ENCODE data around the gene MLXIP. TPM values are rescaled to one million over a fixed set of nuclear protein-coding genes. Genes with fewer than 3 reads are reported as not detected.
A peak's percentile ranks its signal among the peaks of the same experiment; 100 is the strongest.

The MLXIP gene
- total and polyA plus RNA-seq, 2 of the 8 experiments (the other 6 are each of a cell fraction or from before 2014, with no cell fraction given) = 5.5 to 40.5 TPM

DNA sequence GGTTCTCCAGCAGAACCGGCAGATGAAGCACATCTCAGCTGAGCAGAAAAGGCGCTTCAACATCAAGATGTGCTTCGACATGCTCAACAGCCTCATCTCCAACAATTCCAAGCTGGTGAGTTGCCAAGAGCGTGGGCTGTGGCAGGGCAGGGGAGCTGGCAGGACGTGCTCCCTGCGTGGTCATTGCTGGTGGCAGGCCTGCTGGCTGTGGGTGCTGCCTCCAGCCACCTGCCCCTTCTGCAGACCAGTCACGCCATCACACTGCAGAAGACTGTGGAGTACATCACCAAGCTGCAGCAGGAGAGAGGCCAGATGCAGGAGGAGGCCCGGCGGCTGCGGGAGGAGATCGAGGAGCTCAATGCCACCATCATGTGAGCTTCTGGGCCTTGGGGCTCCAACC is 59.6 kb downstream of the MLXIP start:
- ChIA-PET POLR2A (ENCODE audit: partially characterized antibody) (interaction anchor here (0.6 to 2.5 kb wide), 10 partner anchors 8 to 335 kb away, joined by 3 to 6 read pairs (median 3); no protein-coding TSS in a partner anchor), CTCF (ENCODE audit: partially characterized antibody) (interaction anchor here (0.6 to 3.2 kb wide), 24 partner anchors 10 to 220 kb away, joined by 3 to 29 read pairs (median 4); partner anchors contain the start of genes B3GNT4 and CFAP251)
- H4K8ac ChIP-seq (ENCODE audit: extremely low read depth, insufficient read depth, low read length) = peak overlapping the region; percentile 65; the same call in 1 of the 2 replicates
- FAIRE-seq = no peak
- H3K4me3 ChIP-seq (ENCODE audit: extremely low read depth in 1 of 4, insufficient read depth in 2 of 4, low read depth in 3 of 4, low read length in 4 of 4) = no peak overlapping the region
- no peaks in the 10 kb centered on the region; a peak in 1 of 7 replicates for H3K27me3 ChIP-seq (replicated peaks in 1 of 4; ENCODE audit: control insufficient read depth in 3 of 4, extremely low read depth in 1 of 4, insufficient read depth in 3 of 4, low read length in 3 of 4)
- no peaks in the 10 kb centered on the region for H3K79me1 ChIP-seq (ENCODE audit: low read depth, low read length)
- peaks cover 17 to 24% of the 10 kb centered on the region in 2 experiments for H3K9me3 ChIP-seq (ENCODE audit: insufficient read depth in 2 of 2, low read depth in 1 of 2, low read length in 1 of 2)
- no peak overlapping the region for H4K91ac ChIP-seq (replicated peaks; ENCODE audit: insufficient read length, low read length)
- H3K56ac ChIP-seq (replicated peaks; ENCODE audit: insufficient read length, low read depth, low read length) = no peak overlapping the region
- no peak overlapping the region for H3K4ac ChIP-seq (replicated peaks; ENCODE audit: insufficient read length, low read depth, low read length)
- H2BK15ac ChIP-seq (ENCODE audit: low read length) = no peak overlapping the region
- no peak overlapping the region for H3K14ac ChIP-seq (ENCODE audit: insufficient read length)
- H3K27ac ChIP-seq (ENCODE audit: low read depth, low read length) = 0 out of 2 replicates have a peak overlapping the region, but pooled peaks have one; percentile 29
- H3K4me1 ChIP-seq (replicated peaks in 1 of 4; ENCODE audit: control insufficient read depth in 3 of 4, insufficient read depth in 4 of 4, low read length in 3 of 4) = peaks cover 0 to 8% (median 3%) of the 10 kb centered on the region in 4 experiments; a peak in 5 of 7 replicates
- no peak overlapping the region for H3K23ac ChIP-seq (ENCODE audit: insufficient read length)
- no peak overlapping the region for H2BK120ac ChIP-seq (replicated peaks; ENCODE audit: low read depth, low read length)
- 90% methylated on average over 11 of the region's 11 CpGs; no CpG with 5 or more reads in 1 of the 2 experiments for WGBS, 2 experiments (ENCODE audit: extremely low coverage in 1 of 2, insufficient coverage in 1 of 2, insufficient read length in 1 of 2, insufficient replicate concordance in 2 of 2, low coverage in 1 of 2, low lambda C conversion rate in 2 of 2, missing lambda C conversion rate in 1 of 2)
- H2AFZ ChIP-seq (ENCODE audit: low read length) = no peak overlapping the region
- H3K4me2 ChIP-seq (ENCODE audit: insufficient read depth in 1 of 2, low read depth in 2 of 2, low read length in 2 of 2) = peak overlapping the region; percentile 18 to 44; a peak in 3 of 4 replicates
- no peak overlapping the region for H4K5ac ChIP-seq (ENCODE audit: insufficient read length, low read depth, low read length)
- no peaks in the 10 kb centered on the region for H3K79me2 ChIP-seq (ENCODE audit: control insufficient read depth in 1 of 2, insufficient read depth in 2 of 2, low read length in 2 of 2)
- 0 out of 2 replicates have a peak overlapping the region, but pooled peaks have one; percentile 18 for H2BK20ac ChIP-seq (ENCODE audit: low read length)
- H3K23me2 ChIP-seq (ENCODE audit: low read depth, low read length) = no peaks in the 10 kb centered on the region
- H2BK5ac ChIP-seq (ENCODE audit: low read depth, low read length) = peak overlapping the region; percentile 90; the same call in 1 of the 2 replicates
- no peak for TF ChIP-seq RXRA (IDR thresholded peaks at IDR 0.05; ENCODE audit: insufficient read depth, low read depth, low read length)
- no peak overlapping the region for H3K18ac ChIP-seq (ENCODE audit: extremely low read depth, low read length)
- peak overlapping the region; percentile 65; the same call in 1 of the 2 replicates for H2AK5ac ChIP-seq (ENCODE audit: low read depth, low read length)
- H3K36me3 ChIP-seq (ENCODE audit: control insufficient read depth in 2 of 4, insufficient read depth in 4 of 4, low read length in 3 of 4) = peaks cover 2 to 24% (median 14%) of the 10 kb centered on the region in 4 experiments; a peak in 6 of 8 replicates
- no peaks in the 10 kb centered on the region for H4K20me1 ChIP-seq (replicated peaks in 1 of 2; ENCODE audit: control insufficient read depth in 1 of 2, insufficient read depth in 2 of 2, low read length in 2 of 2)
- no peak overlapping the region for H2BK12ac ChIP-seq (ENCODE audit: low read depth, low read length)
- peak overlapping the region in 2 of 4 experiments; percentile 25 to 41; a peak in 2 of 7 replicates for H3K9ac ChIP-seq (replicated peaks in 1 of 4; ENCODE audit: extremely low read depth in 1 of 4, low read depth in 3 of 4, low read length in 3 of 4)
- DNase-seq (ENCODE audit: low read depth in 1 of 2, low spot score in 2 of 2) = no peak
